Activated CD8-positive, alpha-beta T cell treated with anti-CD3 and anti-CD28 coated beads for 36 hours (primary cell): ENCODE data around the gene ASH1L. TPM values are rescaled to one million over a fixed set of nuclear protein-coding genes. Genes with fewer than 3 reads are reported as not detected.

ENCODE experiments used
- ATAC-seq: fragments of 200-7000 bp; cut with Tn5 transposase; one replicate; pipeline ENCODE4 v1.10.0; 2021; ENCODE audit warnings: mild to moderate bottlenecking, moderate library complexity
- CTCF ChIA-PET: fragments of 350-600 bp; sonication (Branson Sonifier 250); formaldehyde crosslinking; loops from one replicate; lab custom pipeline; 2021; ENCODE audit warnings: antibody characterized with exemption; lab: Charles Lee
- POLR2A ChIA-PET: fragments of 350-600 bp; sonication (Branson Sonifier 250); formaldehyde crosslinking; loops from one replicate; lab custom pipeline; 2021; ENCODE audit warnings: antibody characterized with exemption; lab: Charles Lee
- DNase-seq: peaks from one replicate; pipeline ENCODE4 v3.0.0-alpha.2; 2020
- H3K27ac Mint-ChIP-seq: one replicate; pipeline ENCODE4 v1.8.0; 2021; ENCODE audit warnings: mild to moderate bottlenecking, mixed read lengths
- H3K27me3 Mint-ChIP-seq: one replicate; pipeline ENCODE4 v1.8.0; 2021; ENCODE audit warnings: mixed read lengths
- H3K36me3 Mint-ChIP-seq: one replicate; pipeline ENCODE4 v1.8.0; 2021; ENCODE audit warnings: low read depth, mixed read lengths
- H3K4me1 Mint-ChIP-seq: one replicate; pipeline ENCODE4 v1.8.0; 2021; ENCODE audit warnings: low read depth, mixed read lengths
- H3K4me3 Mint-ChIP-seq: one replicate; pipeline ENCODE4 v1.8.0; 2021; ENCODE audit warnings: mild to moderate bottlenecking, moderate library complexity, mixed read lengths
- H3K9me3 Mint-ChIP-seq: one replicate; pipeline ENCODE4 v1.8.0; 2021; ENCODE audit warnings: mixed read lengths
- intact Hi-C: fragments of 100-400 bp; cut with micrococcal nuclease; formaldehyde crosslinking; loops from one replicate; pipeline ENCODE4 v1.10.0; 2022
- total RNA-seq, 2 experiments: library from RNA; stranded (reverse); gene quantifications; one replicate each; pipeline ENCODE4 v1.2.3, GENCODE V29; 2021
- TF ChIP-seq, protein P1 (sequence below): fragments of 200-600 bp; IDR thresholded peaks from one replicate; pipeline ENCODE4 v1.8.0; 2022; ENCODE audit warnings: antibody characterized with exemption, mild to moderate bottlenecking

ASH1L gene
- total RNA-seq, 2 experiments from 2014 or later, result 30.3 to 31.6 TPM

DNA sequence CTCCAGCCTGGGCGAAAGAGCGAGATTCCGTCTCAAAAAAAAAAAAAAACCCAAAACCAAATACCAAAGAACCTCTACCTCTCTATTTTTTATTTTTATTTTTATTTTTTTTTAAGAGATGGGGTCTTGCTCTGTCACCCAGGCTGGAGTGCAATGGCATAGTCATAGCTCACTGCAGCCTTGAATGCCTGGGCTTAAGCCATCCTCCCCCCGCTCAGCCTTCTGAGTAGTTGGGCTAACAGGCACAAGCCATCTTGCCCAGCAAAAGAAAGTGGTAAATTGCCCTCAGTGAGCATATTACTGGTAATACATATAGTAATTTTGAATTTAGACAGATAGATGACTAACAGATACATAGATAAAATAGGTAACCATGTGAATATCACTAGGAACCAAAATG, 77.4 kb downstream of the ASH1L start:
- Mint-ChIP-seq H3K27me3 (no peaks in the 10 kb centered on the region), H3K4me3 (no peak overlapping the region), H3K36me3 (peaks cover 13% of the 10 kb centered on the region), H3K9me3 (no peaks in the 10 kb centered on the region), H3K27ac (no peak overlapping the region), H3K4me1 (peaks cover 7% of the 10 kb centered on the region)
- ChIA-PET POLR2A (no interaction called here), CTCF (no interaction called here)
- no peak for DNase-seq
- intact Hi-C loops, result no loop called here
- no peak for ATAC-seq
- TF ChIP-seq, protein P1, sequence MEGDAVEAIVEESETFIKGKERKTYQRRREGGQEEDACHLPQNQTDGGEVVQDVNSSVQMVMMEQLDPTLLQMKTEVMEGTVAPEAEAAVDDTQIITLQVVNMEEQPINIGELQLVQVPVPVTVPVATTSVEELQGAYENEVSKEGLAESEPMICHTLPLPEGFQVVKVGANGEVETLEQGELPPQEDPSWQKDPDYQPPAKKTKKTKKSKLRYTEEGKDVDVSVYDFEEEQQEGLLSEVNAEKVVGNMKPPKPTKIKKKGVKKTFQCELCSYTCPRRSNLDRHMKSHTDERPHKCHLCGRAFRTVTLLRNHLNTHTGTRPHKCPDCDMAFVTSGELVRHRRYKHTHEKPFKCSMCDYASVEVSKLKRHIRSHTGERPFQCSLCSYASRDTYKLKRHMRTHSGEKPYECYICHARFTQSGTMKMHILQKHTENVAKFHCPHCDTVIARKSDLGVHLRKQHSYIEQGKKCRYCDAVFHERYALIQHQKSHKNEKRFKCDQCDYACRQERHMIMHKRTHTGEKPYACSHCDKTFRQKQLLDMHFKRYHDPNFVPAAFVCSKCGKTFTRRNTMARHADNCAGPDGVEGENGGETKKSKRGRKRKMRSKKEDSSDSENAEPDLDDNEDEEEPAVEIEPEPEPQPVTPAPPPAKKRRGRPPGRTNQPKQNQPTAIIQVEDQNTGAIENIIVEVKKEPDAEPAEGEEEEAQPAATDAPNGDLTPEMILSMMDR, result no peak

DNA sequence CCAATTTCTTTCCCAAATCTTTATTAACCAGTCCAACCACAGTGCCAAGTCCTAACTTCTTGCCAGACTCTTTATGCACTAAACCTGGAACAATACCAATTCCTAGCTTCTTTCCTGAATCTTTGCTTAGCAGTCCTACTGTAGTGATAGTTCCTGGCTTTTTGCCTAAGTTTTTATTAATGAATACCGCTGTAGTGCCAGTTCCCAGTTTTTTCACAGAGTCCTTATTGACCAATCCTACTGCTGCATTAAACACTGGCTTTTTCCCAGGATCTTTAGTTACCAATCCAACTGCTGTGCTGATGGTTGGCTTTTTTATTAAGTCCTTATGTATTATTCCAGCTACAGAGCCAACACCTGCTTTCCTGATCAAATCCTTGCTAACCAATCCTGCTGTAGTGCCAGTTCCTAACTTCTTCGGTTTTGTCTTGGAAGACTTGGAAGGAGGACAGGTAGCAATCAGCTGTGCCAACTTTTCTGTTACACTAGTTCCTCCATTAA, 80.8 kb downstream of the ASH1L start:
- H3K4me1 Mint-ChIP-seq, result peaks cover 14% of the 10 kb centered on the region
- POLR2A ChIA-PET, result no interaction called here
- DNase-seq (no peak), ATAC-seq (no peak)
- no peaks in the 10 kb centered on the region for H3K27me3 Mint-ChIP-seq
- no peak overlapping the region for H3K4me3 Mint-ChIP-seq
- TF ChIP-seq, protein P1, result no peak
- intact Hi-C loops, result no loop called here
- CTCF ChIA-PET, result interaction anchor here (1.1 kb wide), 1 partner anchor 14 kb away, joined by 5 read pairs; no protein-coding TSS in a partner anchor
- no peaks in the 10 kb centered on the region for H3K9me3 Mint-ChIP-seq
- H3K36me3 Mint-ChIP-seq, result peaks cover 34% of the 10 kb centered on the region
- no peak overlapping the region for H3K27ac Mint-ChIP-seq

DNA sequence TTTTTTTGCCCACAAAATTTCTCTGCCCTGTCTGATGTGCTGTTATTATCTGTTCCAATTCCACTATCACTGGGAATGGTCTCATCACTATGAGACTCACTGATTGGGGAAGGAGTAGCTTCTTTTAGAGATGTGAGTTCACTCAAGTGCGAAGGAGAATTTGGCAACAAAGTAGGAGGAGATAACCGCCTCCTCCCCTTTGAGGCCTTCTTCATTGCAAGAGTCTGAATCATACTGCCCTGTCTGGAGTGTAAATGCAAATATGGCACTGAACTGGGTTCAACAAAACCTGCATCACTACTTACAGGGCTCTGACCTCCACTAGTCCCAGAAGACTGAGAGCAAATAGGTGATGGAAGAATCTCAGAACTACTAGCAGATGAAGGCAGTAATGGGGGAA, 83.4 kb downstream of the ASH1L start:
- ChIA-PET POLR2A (no interaction called here), CTCF (no interaction called here)
- Mint-ChIP-seq H3K4me1 (peaks cover 11% of the 10 kb centered on the region), H3K9me3 (peaks cover 1% of the 10 kb centered on the region), H3K4me3 (no peak overlapping the region), H3K36me3 (peaks cover 39% of the 10 kb centered on the region), H3K27me3 (no peaks in the 10 kb centered on the region), H3K27ac (no peak overlapping the region)
- intact Hi-C loops, result no loop called here
- DNase-seq (no peak), ATAC-seq (no peak)
- TF ChIP-seq, protein P1, result no peak

DNA sequence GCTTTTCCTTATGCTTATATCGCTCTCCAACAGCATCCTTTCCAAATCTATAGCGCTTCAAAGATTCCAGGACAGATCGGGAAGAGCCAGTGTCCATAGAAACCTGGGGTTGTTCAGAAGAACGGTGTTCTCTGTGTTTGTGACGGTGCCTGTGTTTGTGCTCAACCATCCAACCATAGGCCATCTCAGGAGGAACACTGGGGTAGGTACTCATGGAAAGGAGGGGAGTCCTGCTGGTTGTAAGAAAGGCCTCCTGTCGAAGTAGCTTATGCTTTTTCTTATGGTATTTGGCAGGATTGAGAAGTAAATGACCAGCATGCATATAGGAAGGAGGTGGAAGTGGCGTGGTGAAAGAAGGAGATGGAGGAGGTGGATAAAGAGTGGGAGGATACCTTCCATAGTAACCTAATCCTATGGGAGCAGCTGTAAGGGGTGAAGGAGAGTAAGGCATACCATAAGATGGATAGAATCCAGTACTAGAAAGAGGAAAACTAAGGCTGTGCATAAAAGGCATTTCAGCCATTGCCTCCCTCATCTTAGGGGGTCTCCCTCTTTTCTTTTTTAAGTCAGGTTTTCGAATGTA, 84.2 kb downstream of the ASH1L start:
- TF ChIP-seq, protein P1, result no peak
- Mint-ChIP-seq H3K36me3 (peaks cover 44% of the 10 kb centered on the region), H3K4me3 (no peak overlapping the region), H3K27me3 (no peaks in the 10 kb centered on the region), H3K4me1 (peaks cover 11% of the 10 kb centered on the region), H3K27ac (no peak overlapping the region), H3K9me3 (peaks cover 1% of the 10 kb centered on the region)
- intact Hi-C loops, result no loop called here
- CTCF ChIA-PET, result no interaction called here
- no peak for ATAC-seq
- DNase-seq, result no peak
- POLR2A ChIA-PET, result interaction anchor here (0.6 kb wide), 1 partner anchor 108 kb away, joined by 3 read pairs; no protein-coding TSS in a partner anchor

DNA sequence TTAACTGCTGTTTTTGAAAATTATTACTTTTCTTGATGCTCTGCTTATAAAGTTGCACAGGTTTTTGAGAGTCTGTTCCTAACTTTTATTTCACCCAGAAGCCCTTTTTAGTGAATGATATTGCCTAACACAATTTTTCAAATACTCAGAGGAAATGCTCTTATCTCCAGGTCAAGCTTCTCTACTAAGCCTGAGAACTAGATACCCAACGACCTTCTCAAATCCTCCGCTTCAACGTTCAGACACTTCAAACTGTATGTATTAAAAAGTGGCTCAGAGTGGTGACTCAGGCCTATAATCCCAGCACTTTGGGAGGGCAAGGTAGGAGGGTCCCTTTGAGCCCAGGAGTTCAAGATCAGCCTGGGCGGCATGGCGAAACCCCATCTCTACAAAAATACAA, 88.5 kb downstream of the ASH1L start:
- H3K4me3 Mint-ChIP-seq, result no peak overlapping the region
- peaks cover 49% of the 10 kb centered on the region for H3K36me3 Mint-ChIP-seq
- CTCF ChIA-PET, result no interaction called here

More for the DNA sequence above, 88.5 kb downstream of the ASH1L start:
- ATAC-seq, result no peak
- intact Hi-C loops, result no loop called here
- no peak for DNase-seq
- H3K9me3 Mint-ChIP-seq, result peaks cover 13% of the 10 kb centered on the region
- peaks cover 11% of the 10 kb centered on the region for H3K4me1 Mint-ChIP-seq
- POLR2A ChIA-PET, result no interaction called here
- TF ChIP-seq, protein P1, result no peak
- no peaks in the 10 kb centered on the region for H3K27me3 Mint-ChIP-seq
- H3K27ac Mint-ChIP-seq, result no peak overlapping the region
